Left hindlimb (tissue), 1 donor: ENCODE results near the gene FAM24A.

Experiments
- DNase-seq: peaks from one replicate; pipeline ENCODE4 v3.0.0-alpha.2; 2018

FAM24A gene

GRCh38 chr10:122931088-122931906 lies 20.9 kb downstream of the FAM24A start:
- DNase-seq, result no peak

GRCh38 chr10:122939133-122939855 lies 28.9 kb downstream of the FAM24A start:
- no peak for DNase-seq

GRCh38 chr10:122939856-122940543 lies 29.6 kb downstream of the FAM24A start:
- DNase-seq, result no peak

GRCh38 chr10:122949296-122949695 lies 38.9 kb downstream of the FAM24A start:
- DNase-seq, result no peak

GRCh38 chr10:122953902-122954730 lies 43.7 kb downstream of the FAM24A start, which contains the start of gene C10orf88:
Gene C10orf88, minus strand, starts transcription at chr10:122954227. Its CDS starts 49 bp downstream, at chr10:122954178.
- DNase-seq, result peak; percentile 99

- DNase-seq, result peak; percentile 30
These were observed 44.3 kb downstream of the FAM24A start for GRCh38 chr10:122954731-122955050.

- DNase-seq, result no peak
These were observed 45.5 kb downstream of the FAM24A start for GRCh38 chr10:122955892-122956291.

- DNase-seq, result no peak
These were observed 47.1 kb downstream of the FAM24A start for GRCh38 chr10:122957474-122957873.

- DNase-seq, result no peak
These were observed 52.0 kb downstream of the FAM24A start for GRCh38 chr10:122962405-122962804.
